SK-MEL-5 (cell line): ENCODE measurements around the gene ATRNL1. TPM values are rescaled to one million over a fixed set of nuclear protein-coding genes. Genes with fewer than 3 reads are reported as not detected.
A peak's percentile ranks its signal among the peaks of the same experiment; 100 is the strongest.

Experiments
- DNase-seq: peaks from one replicate; pipeline ENCODE4 v3.0.0-alpha.2; 2016; ENCODE audit warnings: low read depth, low spot score
- in situ Hi-C: cut with HindIII; loops from 2 replicates; pipeline ENCODE4 v1.10.0; 2016; ENCODE audit warnings: low sequenced_read_pairs, high pct_unique_total_duplicates, low pct_unique_long_range_greater_than_20kb
- total RNA-seq: library from RNA; depleted of rRNA; stranded (reverse); fragments of >200 nt; shearing (Covaris generic); gene quantifications from 2 replicates; pipeline ENCODE4 v1.2.3, GENCODE V29; 2014

Gene ATRNL1
- total RNA-seq, 1 experiment from 2014 or later = 43.6 TPM

GRCh38 chr10:115957012-115957399 lies 863.8 kb downstream of the ATRNL1 start:
- in situ Hi-C loops = no loop called here
- DNase-seq = no peak

GRCh38 chr10:115957786-115958442 lies 864.7 kb downstream of the ATRNL1 start:
- DNase-seq = no peak
- in situ Hi-C loops = no loop called here

- in situ Hi-C loops = no loop called here
- peak; percentile 23 for DNase-seq
These were observed 870.7 kb downstream of the ATRNL1 start for GRCh38 chr10:115963848-115964247.

- DNase-seq = no peak
- in situ Hi-C loops = no loop called here
These were observed 871.7 kb downstream of the ATRNL1 start for GRCh38 chr10:115964827-115965226.

GRCh38 chr10:115965376-115965775 lies 872.2 kb downstream of the ATRNL1 start:
- in situ Hi-C loops = no loop called here
- DNase-seq = no peak

GRCh38 chr10:115968236-115968635 lies 875.1 kb downstream of the ATRNL1 start:
- DNase-seq = no peak
- in situ Hi-C loops = no loop called here

GRCh38 chr10:115969591-115969990 lies 876.4 kb downstream of the ATRNL1 start:
- no peak for DNase-seq
- in situ Hi-C loops = no loop called here

- in situ Hi-C loops = no loop called here
- no peak for DNase-seq
These were observed 878.8 kb downstream of the ATRNL1 start for GRCh38 chr10:115971921-115972320.

GRCh38 chr10:115972426-115972825 lies 879.3 kb downstream of the ATRNL1 start:
- in situ Hi-C loops = no loop called here
- DNase-seq = no peak

GRCh38 chr10:115974351-115974750 lies 881.2 kb downstream of the ATRNL1 start:
- DNase-seq = no peak
- in situ Hi-C loops = no loop called here

GRCh38 chr10:115974816-115975430 lies 881.8 kb downstream of the ATRNL1 start:
- no peak for DNase-seq
- in situ Hi-C loops = no loop called here

GRCh38 chr10:115975506-115975905 lies 882.3 kb downstream of the ATRNL1 start:
- no peak for DNase-seq
- in situ Hi-C loops = no loop called here

- DNase-seq = no peak
- in situ Hi-C loops = no loop called here
These were observed 883.2 kb downstream of the ATRNL1 start for GRCh38 chr10:115976342-115976741.

GRCh38 chr10:115977855-115978254 lies 884.7 kb downstream of the ATRNL1 start:
- in situ Hi-C loops = no loop called here
- DNase-seq = no peak

GRCh38 chr10:115979576-115979975 lies 886.4 kb downstream of the ATRNL1 start:
- in situ Hi-C loops = no loop called here
- no peak for DNase-seq

GRCh38 chr10:115980470-115980869 lies 887.3 kb downstream of the ATRNL1 start:
- DNase-seq = no peak
- in situ Hi-C loops = no loop called here

GRCh38 chr10:115981081-115981480 lies 887.9 kb downstream of the ATRNL1 start:
- DNase-seq = no peak
- in situ Hi-C loops = no loop called here

- DNase-seq = no peak
- in situ Hi-C loops = no loop called here
These were observed 888.9 kb downstream of the ATRNL1 start for GRCh38 chr10:115982076-115982475.

GRCh38 chr10:115982526-115982925 lies 889.4 kb downstream of the ATRNL1 start:
- in situ Hi-C loops = no loop called here
- no peak for DNase-seq
